CD4-positive, alpha-beta T cell treated with Interferon gamma for 1 hour (primary cell): ENCODE data around the gene RAP1GAP.

Source experiments
- DNase-seq: peaks from one replicate; pipeline ENCODE4 v3.0.0-alpha.2; 2020

The RAP1GAP gene

GRCh38 chr1:21589618-21590017, 79.5 kb downstream of the RAP1GAP start:
- no peak for DNase-seq

DNA sequence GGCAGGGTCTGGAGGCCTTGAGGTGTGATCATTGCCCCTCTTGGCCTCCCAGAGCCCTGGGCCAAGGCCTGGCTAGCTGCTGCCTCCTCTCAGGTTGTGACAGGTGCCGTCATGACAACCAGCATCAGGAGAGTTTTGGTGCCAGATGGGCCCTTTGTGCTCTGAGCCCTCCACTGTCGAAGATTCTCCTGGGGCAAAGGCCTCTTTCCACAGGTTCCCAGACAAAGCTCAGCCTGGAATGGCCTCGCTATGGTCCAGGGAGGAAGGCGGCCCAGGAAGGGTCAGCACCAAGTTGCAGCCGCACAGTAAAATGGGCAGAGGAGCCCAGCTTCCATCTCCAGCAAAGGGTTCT, 81.6 kb downstream of the RAP1GAP start:
- DNase-seq: no peak

GRCh38 chr1:21586846-21587601, 82.1 kb downstream of the RAP1GAP start:
- DNase-seq: no peak

GRCh38 chr1:21586222-21586621, 82.9 kb downstream of the RAP1GAP start:
- no peak for DNase-seq

DNA sequence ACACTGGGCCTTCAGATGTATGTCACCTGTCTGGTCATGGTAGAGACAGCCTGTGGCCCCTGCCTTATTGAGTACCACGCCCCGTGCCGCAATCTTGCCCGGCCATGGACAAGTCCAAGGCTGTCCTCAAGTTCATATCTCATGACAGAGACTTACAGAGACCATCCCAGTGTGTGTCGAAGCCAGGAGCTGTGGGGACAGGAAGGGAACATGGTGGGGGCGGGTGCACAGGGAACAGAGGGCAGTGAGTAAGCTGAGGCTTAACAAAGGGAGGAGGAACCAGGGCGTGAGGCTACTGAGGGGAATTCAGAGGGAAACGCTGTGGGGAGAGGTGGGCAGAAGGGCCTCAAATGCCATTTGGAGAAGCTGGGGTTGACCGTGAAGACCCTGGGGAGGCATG, 84.1 kb downstream of the RAP1GAP start:
- DNase-seq: no peak

DNA sequence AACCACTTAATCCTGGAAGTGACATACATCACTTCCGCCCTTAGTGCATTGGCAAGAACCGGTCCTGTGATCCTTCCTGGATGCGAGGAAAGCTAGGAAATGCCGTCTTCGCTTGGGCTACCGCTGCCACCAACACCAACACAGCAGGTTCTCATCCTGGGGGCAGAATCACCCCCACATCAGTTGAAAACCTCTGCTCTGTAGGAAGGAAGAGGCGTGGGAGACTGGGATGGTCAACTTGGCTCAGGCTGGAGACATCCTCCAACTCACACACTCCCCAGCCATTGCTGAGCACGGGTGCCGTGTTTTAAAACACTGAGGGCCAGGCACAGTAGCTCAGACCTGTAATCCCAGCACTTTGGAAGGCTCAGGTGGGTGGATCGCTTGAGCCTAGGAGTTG, 85.1 kb downstream of the RAP1GAP start:
- DNase-seq: no peak

- DNase-seq: no peak
Observed at GRCh38 chr1:21579791-21580190, 89.4 kb downstream of the RAP1GAP start.

DNA sequence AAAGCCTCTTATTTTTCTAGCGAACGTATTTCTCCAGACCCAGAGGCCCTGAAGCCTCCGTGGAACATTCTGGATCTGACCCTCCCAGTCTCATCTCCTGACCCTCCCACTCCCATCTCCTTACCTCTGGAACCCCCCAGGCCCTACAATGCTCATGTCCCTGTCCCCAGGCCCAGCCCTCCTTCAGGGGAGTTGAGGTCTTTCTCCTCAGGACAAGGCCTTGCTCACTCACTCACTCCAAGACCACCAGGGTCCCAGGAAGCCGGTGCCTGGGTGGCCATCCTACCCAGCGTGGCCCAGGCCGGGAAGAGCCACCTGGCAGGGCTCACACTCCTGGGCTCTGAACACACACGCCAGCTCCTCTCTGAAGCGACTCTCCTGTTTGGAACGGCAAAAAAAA, 91.2 kb downstream of the RAP1GAP start:
- no peak for DNase-seq

DNA sequence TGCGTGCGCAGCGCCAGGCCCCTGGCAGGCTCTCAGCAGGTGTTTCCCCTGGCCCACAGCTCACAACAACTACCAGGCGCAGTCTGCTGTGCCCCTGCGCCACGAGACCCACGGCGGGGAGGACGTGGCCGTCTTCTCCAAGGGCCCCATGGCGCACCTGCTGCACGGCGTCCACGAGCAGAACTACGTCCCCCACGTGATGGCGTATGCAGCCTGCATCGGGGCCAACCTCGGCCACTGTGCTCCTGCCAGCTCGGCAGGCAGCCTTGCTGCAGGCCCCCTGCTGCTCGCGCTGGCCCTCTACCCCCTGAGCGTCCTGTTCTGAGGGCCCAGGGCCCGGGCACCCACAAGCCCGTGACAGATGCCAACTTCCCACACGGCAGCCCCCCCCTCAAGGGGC, 91.8 kb downstream of the RAP1GAP start:
- DNase-seq: no peak

- no peak for DNase-seq
Observed at GRCh38 chr1:21576798-21577187, 92.4 kb downstream of the RAP1GAP start.

DNA sequence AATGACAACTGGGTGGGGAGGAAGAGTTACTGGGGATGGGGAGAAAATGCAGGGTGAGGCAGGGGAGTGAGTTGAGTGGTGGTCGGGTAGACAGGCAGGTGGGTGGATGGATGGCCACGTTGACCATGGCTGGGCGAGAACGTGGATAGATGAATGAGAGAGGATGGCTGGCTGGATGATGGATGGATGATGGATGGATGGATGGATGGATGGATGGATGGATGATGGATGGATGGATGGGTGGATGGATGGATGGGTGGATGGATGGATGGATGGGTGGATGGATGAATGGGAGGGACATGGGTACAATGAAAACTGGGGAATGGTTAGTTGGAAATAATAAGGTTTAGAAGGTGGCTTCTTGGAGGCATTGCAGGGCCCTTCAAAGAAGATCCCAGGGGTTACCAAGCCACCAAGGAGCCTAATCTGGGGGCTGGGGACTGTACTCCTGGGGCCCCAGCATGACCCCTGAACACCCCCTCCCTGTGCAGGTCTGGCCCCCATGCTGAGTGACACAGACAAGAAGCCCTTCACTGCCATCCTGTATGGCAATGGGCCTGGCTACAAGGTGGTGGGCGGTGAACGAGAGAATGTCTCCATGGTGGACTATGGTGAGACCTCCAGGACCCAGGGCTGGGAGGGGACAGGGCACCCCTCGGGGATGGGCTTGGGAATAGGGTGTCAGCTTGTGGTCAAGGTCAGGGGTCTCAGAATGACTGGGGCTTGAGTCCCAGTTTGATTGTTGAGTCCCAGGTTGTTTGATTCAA, 92.9 kb downstream of the RAP1GAP start:
- no peak for DNase-seq

- DNase-seq: no peak
Observed at GRCh38 chr1:21575351-21575942, 93.7 kb downstream of the RAP1GAP start.

DNA sequence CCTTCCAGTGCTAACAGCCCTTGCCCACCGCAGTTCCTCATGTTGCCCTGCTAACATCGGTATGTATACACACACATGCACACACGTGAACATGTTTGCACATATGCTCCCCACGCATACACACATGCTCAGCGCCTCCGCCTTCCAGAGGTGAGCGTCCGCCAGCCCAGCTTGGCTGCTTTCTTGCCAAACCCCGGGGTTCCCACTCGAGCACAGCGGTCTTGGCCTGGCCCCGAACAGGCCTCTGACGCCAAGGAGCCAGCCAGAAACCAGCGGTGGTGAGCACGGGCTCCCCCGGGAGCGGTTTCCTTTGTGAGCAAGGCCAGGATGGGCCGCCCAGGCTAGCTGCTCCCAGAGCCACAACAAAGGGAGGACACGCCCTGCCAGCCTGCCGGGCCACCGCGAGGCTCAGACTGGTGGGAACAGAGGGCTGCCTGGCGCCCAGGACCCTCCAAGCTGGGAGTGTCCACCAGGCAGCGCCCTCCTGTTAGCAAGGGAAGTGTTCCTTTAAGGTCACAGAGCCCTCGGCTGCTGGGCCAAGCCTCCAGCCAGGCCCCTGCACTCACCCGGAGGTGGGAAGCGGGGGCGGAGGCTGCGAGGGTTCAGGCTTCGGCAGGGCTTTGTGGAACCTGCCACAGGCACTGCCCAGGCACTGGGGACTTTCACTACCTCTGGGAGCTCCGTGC, 94.5 kb downstream of the RAP1GAP start:
- no peak for DNase-seq

DNA sequence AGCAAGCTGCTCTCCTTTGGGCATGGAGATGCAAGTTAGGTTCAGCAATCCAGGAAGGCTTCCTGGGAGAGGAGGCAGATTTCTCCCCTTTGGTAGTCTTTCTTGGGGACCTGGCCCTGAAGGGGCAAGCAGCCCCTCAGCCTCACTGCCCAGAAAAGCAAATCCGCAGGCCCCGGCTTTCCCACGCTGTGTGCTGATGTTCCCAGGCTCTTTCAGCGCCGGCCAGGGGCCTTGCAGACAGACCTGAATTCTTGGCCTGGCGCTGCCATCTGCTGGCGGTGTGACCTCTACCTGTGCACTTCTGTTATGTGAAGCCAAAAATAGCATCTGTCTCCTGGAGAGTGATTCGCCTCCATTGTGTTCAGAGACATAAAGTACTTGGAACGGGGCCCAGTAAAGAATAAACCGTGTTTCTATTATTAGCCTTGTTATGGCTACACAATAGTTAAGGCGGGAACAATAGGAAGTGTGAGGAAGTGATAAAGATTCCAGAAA, 95.1 kb downstream of the RAP1GAP start:
- DNase-seq: no peak

DNA sequence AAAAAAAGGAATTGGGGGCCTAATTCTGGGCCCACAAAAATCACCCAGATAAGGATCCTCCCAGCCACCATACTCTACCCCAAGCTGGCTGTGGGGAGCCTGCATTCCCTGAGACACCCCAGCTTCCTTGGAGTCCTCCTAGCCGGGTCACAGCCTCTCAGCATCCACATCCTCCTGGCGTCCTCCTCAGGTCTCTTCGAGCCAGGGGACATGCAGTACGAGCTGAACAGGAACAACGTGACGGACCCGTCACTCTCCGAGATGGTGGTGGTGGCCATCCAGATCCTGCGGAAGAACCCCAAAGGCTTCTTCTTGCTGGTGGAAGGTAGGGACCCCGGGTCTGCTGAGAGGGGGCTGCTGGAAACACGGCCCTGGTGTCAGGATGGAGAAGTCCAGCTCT, 95.7 kb downstream of the RAP1GAP start:
- DNase-seq: no peak

DNA sequence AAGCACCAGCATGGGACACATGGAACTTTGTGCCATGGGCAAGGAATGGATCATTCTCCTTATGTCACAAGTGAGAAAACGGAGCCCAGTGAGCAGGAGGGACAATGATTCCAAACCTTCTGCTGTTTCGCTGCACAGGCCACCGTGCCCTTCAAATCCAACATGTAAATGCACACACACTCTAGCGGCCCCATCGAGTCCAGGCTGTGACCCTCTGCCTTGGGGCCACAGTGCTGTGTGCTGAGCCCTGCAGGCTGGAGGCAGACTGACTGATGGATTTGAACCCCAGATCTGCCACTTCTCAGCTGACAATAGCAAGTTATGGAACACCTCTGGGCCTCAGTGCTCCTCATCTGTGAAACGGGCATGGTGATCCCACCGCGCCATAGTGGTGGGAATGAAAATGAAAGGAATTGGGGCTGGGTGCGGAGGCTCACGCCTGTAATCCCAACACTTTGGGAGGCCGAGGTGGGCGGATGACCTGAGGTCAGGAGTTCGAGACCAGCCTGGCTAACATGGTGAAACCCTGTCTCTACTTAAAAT, 96.4 kb downstream of the RAP1GAP start:
- no peak for DNase-seq

DNA sequence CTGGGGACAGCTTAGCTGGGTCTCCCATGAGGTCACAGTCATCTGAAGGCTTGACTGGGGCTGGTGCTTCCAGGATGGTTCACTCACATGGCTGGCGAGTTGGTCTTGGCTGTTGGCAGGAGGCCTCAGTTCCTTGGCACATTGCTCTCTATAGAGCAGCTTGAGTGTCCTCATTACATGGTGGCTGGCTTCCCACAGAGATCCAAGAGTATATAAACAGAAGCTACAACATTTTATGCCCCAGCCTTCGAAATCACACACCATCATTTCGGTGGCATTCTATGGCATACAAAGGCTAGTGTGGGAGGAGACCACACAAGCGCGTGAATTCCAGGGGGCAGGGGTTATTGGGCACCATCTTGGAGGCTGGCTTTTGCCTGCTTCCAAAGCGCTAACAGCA, 96.9 kb downstream of the RAP1GAP start:
- no peak for DNase-seq

DNA sequence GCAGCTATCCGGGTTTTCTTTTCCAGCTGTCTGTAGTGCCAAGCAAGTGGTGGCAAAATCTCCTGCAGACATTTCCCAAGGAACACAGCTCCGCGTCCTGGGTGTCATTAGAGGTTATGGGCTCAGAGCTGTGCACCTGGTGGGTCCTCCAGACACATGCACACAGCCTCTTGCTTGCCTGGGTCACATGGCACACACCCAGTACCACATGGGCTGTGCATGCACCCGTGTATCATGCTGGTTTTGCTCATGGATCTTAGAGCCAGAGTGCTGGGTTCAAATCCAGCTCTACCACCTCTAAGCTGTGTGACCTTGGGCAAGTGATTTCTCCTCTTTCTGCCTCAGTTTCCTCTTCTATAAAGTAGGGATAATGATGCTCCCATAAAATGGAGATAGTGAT, 98.3 kb downstream of the RAP1GAP start:
- DNase-seq: no peak

DNA sequence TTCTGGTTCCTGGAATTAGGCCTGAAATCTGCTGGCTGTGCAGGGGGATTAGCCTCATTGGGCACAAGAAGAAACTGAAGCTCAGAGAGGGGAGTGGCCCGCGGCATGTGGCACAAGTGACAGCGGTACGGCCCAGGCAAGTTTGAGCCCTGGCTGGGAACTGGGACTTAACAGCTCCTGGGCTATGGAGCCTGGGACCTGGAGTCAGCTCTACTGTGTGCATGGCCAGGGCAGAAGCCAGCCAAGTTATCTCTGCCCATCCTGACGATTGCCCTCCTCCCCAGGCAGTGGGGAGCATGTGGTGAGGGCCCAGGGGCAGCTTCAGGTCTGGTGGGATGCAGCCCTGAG, 98.7 kb downstream of the RAP1GAP start:
- DNase-seq: no peak

GRCh38 chr1:21569820-21570527, 99.2 kb downstream of the RAP1GAP start:
- no peak for DNase-seq

DNA sequence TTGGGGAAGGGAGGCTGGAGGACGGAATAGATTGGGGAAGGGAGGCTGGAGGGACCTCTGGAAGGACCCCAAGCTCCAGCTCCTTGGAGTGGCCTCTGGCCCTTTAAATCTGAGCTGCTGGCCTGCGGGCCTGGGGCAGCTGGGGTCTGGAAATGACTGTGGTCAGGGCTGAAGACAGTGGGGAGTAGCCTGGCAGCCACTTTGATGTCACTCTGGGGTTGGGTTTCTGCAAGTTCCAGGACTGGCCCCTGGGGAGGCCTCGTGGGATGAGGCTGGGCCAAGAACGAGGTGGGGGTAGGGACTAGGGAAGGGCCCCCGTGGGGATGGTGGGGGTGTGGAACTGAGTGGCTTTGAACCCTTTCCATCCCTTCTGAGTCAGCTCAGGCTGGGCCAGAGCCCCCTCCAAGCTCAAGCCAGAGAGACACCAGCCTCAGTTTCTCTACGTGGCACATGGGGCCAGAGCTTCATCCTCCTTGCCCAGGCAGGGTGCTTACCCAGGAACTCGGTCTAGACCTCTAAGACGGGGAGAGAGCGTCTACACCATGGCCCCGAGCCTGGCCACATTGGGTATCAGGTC, 100.3 kb downstream of the RAP1GAP start:
- DNase-seq: no peak
